HUDEP-2 (cell line): ENCODE data around the gene NFIC.

Experiments
- DNase-seq, 76 experiments: peaks; one replicate each; lab custom pipeline; 2025; ENCODE audit not compliant: unreplicated experiment in 76 of 76; lab: John Stamatoyannopoulos, UW

The NFIC gene

DNA sequence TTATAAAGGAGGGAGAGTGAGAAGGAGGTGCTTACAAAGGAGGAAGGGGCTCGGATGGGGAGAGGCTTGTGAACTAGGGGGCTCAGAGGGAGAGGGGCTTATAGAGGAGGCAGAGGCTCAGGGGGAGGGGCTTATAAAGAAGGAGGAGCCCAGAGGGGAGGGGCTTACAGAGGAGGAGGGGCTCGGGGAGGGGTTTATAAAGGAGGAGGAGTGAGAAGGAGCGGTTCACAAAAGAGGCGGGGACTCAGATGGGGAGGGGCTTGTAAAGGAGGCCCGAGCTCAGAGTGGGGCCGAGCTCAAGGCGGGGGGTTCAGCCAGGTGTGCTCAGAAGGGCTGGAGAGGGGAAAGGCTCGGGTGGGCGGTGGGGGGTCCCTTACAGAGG lies 113.4 kb downstream of the NFIC start:
- DNase-seq, result peak in 41 of 76 experiments; percentile 11 to 70 (median 38)

- peak in 39 of 76 experiments; percentile 12 to 75 (median 41) for DNase-seq
Observed at GRCh38 chr19:3480383-3481091, 114.2 kb downstream of the NFIC start, which contains the start of gene SMIM24. Gene SMIM24 (minus strand): TSS chr19:3480525. CDS start chr19:3480463, 62 bp downstream.

DNA sequence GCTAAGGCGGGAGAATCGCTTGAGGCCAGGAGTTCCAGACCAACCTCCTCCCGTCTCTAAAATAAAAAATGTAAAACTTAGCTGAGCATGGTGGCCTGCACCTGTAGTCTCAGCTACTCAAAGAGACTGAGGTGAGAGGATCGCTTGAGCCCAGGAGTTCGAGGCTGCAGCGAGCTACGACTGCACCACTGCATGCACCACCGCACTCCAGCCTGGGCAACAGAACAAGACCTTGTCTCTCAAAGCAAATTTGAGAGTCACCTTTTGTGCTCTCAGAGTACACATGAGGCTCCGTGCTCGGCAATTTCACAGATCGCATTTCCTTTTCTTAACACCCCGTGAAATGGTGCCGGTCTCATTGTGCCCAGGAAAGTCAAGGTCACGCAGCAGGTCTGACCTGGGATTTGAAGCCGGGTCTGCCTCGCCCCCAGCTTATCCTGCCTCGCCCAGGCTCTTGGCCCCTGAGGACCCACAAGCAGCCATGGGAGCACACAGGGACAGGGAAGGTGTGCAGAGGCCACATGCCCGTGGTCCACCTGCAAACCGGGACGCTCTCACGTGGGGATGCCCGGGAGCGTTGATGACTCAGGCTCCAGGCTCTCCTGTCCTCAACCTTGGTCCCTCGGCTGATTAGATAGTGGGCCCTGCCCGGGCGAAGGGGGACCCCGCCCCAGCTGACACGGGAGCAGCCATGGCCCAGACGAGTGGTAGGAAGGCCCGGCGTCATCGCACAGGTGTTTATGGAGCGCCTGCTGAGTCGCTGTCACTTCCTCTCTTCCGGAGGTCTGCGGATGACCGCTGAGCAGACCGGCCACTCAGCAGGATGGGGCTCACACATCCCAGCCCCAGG lies 115.1 kb downstream of the NFIC start:
- DNase-seq, result no peak

- no peak for DNase-seq
Observed at GRCh38 chr19:3482507-3483225, 116.3 kb downstream of the NFIC start.

DNA sequence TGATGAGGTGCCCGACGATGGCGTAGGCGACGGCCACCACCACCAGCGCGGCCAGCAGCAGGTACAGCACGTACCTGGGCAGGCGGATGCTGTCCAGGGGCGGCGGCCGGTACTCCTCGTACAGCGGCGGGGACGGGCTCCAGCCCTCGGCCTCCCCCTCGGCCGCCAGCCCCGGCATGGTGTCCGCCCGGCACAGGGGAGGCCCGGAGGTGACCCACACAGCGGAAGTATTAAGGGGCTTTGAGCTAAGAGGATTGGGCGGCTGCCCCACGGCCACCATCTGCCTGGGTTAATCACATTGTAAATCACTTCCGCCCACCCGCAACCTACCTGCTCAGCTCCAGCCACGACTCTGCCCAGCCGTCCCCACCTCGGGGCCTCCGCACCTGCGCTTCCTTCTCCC lies 116.8 kb downstream of the NFIC start, which contains the start of gene SMIM44:
Gene SMIM44 (minus strand): TSS at position 216 of the 403 bp plus-strand sequence. CDS start 38 bp downstream, at position 178.
- DNase-seq, result no peak

DNA sequence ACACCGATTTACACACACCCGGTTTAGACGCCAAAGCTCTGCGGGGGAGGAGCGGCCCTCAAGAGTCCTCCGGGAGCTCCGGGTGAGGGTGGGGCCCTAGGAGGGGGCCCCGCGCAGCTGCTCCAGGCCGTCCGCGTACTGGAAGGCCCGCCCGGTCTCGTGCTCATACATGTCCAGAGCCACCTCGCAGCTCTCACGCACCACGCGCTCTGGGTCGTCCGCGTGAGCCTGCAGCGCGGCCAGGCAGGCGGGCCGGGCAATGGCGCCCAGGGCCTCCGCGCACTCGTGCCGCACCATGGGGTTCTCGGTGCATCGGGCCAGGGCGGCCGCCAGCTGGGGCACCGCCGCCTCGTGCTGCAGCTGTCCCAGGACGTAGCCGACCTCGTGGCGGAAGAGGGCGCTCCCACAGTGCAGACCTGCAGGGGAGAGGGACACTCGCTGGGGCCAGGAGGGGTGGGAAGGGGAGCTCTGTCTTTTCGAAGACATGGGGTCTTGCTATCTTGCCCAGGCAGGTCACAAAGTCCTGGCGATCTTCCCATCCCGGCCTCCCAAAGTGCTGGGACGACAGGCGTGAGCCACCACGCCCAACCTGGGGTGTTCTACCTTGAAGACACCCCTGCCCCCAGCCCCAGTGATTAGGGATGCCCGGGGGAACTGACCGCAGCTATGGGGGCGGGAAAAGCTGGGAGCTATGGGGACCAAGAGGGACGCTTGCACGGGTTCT lies 125.2 kb downstream of the NFIC start:
- no peak for DNase-seq

DNA sequence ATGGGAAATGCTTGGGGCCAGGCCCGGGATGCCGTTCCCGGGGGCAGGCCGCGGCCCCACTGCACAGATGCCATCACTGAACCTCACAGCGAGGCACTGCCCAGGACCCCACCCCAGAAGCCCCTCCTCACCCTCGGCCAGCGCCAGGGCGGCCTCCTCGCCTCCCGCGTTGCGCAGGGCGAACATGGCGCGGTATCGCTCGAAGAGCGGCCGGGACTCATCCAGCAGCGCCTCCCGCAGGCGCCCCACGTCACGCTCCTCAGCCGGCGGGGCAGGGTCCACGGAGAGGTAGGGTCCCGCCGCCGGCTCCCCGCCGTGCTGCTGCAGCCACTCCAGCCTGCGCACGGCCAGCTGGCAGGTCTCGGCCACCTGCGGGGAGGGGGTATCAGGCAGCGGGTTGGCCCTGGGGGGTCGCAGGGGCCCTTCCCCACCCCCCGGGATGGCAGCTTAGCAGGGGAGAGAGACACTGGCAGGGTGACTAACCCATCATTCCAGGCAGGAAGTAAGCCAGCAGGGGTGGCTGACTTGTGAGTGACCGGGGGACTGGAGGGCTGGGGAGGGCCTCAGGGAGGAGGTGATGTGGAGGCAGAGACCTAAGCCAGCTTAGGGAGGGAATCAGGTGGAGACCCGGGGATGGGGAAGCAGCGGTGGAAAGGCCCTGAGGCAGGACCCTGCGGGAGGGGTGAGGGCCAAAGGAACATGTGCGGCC lies 125.9 kb downstream of the NFIC start:
- no peak for DNase-seq

DNA sequence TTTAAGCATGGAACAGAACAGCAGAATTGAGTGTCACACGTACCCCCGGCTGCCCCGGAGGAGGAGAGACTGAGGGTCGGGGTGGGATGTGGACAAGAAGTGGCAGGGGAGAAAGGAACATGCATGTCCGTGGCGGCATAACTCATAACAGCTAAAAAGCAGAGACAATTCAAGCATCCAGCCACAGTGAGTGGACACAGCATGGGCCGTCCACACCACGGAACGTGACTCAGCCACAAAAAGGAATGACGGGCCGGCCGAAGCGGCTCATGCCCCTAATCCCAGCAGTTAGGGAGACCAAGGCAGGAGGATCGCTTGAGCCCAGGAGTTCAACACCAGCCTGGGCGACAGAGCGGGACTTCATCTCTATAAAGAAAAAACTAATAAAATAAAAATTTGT lies 126.5 kb downstream of the NFIC start:
- no peak for DNase-seq

DNA sequence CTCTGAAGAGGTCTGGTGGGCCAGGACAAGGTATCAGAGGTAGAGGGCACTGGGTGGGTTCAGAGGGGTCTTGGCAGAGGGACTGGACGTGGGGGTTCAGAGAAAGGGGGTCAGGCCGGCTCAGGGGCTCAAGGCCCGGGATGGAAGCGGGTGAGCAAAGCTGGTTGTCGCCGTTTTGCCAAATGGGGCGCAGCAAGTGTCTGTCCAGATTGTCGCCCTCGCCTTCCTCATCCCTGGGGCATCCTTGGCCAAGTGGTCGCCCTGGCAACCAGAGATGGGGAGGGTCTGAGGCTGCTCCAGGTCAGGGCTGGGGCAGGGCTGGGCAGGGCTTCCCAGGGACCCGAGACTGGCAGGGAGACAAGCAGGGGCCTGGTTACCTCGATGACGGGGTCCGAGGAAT lies 127.3 kb downstream of the NFIC start:
- no peak for DNase-seq

- peak in 14 of 76 experiments; percentile 10 to 35 (median 23) for DNase-seq
Observed at GRCh38 chr19:3494051-3494450, 127.7 kb downstream of the NFIC start.

- DNase-seq, result no peak
Observed at GRCh38 chr19:3494559-3494958, 128.2 kb downstream of the NFIC start.

GRCh38 chr19:3496392-3497273 lies 130.2 kb downstream of the NFIC start:
- DNase-seq, result no peak

- DNase-seq, result no peak
Observed at GRCh38 chr19:3497757-3498520, 131.6 kb downstream of the NFIC start.

DNA sequence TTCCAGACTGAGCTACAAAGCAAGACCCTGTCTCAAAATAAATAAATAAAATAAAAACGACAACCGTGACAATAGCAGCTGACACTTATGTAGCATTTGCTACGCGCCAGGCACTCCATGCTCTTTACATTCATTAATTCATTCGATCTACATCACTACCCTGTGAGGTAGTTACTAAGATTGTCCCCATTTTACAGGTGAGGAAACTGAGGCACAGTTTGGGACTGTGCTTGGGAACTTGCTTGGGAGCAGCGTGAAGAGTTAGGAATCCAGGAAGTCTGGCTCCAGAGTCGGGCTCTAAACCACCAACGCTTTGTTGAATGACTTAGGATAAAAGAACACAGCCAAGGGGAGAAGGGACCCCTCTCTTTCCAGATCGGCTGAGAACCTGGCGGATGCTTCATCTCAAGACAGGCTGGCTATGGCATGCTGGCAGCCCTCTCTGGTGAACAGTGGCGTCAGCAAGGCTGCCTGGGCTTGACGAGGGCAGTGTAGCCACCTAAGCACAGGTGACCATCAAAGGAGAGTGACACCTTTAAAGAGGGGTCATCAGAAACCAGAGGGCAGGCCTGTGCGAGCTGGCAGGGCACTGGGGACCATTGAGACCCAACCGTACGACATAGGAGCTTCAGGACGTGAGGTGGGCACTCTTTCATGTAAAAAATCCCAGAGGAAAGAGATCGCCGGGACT lies 133.5 kb downstream of the NFIC start:
- no peak for DNase-seq

GRCh38 chr19:3500429-3501101 lies 134.2 kb downstream of the NFIC start, which contains the start of gene DOHH:
Gene DOHH (minus strand): TSS chr19:3500674. CDS start chr19:3496814, 3,860 bp downstream.
- DNase-seq, result peak; percentile 81 to 99 (median 97)

DNA sequence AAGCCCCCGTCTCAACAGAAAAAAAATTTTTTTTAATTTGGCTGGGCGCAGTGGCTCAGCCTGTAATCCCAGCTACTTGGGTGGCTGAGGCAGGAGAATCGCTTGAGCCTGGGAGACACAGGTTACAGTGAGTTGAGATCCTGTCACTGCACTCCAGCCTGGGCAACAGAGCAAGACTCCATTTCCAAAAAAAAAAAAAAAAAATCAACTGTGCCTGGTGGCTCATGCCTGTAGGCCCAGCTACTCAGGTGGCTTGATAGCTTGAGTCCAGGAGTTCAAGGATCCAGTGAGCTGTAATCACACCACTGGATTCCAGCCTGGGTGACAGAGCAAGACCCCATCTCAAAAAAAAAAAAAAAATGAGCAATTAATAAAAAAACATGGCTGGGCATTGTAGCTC lies 135.4 kb downstream of the NFIC start:
- no peak for DNase-seq
